HG03064 (cell line): ENCODE results near the gene TAX1BP1.

Experiments
- ATAC-seq: cut with Tn5 transposase; IDR thresholded peaks from one replicate; pipeline ENCODE4 v1.9.1; 2021; ENCODE audit warnings: low read depth; ENCODE audit not compliant: unreplicated experiment

Gene TAX1BP1

DNA sequence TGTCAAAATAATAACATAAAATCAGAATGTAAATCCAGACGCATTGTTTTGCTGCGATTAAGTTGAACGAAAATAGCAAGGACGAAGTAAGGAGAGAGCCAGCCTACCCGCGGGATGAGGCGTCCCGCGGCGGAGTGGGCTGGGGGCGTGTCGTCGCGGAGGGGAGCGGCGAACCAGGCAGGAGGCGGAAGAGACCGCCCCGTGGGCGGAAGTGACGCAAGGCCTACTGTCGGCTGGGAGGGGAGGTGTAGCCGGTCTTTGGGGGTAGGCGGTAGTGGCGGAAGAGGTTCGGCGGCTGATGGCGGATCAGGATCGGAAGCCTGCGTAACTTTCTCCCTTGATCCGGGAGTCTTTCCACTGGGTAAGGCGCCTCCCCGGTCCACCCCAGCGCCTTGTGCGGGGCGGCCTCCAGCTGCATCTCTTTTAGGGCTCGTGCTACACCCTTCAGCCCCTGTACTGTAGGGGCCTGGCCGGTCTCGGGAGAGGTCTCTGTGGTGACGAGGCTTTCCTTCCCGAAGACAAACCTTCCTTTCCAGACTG is at the start of gene TAX1BP1:
TAX1BP1 (plus strand) TSS at position 254 of the 540 bp plus-strand sequence. CDS start 8,363 bp downstream, outside the sequence.
- ATAC-seq, result peak; percentile 91

DNA sequence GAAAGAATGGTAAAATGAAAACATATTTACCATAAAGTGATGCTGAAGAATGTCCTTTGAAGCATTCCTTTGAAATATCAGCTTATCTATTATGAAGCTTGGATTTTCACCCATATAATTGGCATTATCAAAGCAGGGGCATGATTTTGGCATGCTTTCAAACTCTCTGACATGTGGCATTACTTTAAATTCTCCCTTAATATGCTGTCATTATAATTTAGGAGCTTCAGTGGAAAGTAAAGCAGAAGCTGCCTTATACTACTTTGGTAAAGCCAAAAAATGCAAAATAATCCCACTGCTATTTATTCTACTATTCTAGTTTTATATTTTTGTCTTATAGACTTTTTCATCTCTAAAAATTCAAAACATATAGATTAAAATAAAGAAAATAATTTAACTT is 49.3 kb upstream of the TAX1BP1 start:
- ATAC-seq, result no peak

DNA sequence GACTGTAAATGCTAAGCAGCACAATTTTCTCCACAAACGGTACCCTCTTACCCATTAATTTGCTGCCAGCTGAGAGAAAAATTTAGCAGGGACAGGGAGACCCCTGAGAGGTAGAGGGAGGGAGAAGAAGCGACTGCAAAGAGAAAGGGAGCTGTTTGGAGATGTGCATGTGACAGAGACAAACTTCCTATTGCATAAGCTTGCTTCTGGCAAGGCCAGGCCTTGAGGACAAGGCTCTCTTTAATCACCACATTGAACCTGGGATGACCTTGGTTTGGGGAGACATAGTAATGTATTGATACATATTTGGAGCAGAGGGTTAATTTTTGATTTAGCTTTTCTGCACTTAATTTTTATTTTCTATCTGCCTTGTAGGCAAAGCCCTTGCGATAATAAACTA is 46.2 kb upstream of the TAX1BP1 start:
- ATAC-seq, result no peak

DNA sequence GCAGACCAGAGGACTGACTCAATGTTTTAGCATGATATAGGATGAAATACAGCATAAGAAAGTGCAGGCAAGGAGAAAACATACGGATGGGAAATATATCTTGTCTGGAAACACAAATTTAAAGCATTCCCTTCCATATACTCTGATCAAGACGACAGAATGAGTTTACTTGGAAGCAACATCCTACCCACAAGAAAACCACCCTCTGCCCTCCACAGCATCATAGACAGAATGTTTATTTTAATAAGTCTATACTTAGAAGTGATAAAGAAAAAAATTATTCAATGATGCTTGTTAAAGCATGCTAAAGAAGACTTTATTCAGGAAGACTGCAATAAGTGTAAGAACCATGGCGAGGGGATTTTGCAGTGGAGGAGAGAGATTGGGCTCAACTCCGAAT is 44.9 kb upstream of the TAX1BP1 start:
- no peak for ATAC-seq

DNA sequence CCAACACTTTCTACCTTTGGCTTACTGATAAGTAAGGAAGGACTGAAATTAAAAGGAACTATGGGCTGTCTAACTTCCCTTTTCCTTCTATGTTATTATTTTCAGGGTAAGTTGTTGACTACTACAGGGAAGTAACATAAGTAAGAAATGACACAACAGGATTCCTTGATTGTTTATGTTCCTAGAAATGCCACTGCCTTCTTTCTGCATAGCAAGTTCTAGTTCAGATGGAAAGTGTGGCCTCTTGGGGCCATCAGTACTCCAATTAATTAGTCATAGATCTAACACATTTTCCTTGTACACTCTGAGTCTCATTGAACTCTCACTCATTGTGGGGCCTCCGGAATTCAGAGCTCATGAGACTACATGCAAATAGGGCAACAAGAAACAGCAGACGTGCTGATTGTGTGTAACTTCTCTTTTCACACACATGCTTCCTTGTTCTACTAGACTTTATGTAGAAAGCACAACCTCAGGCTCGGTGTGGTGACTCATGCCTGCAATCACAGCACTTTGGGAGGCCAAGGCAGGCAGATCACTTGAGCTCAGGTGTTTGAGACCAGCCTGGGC is 42.0 kb upstream of the TAX1BP1 start:
- peak; percentile 59 for ATAC-seq

DNA sequence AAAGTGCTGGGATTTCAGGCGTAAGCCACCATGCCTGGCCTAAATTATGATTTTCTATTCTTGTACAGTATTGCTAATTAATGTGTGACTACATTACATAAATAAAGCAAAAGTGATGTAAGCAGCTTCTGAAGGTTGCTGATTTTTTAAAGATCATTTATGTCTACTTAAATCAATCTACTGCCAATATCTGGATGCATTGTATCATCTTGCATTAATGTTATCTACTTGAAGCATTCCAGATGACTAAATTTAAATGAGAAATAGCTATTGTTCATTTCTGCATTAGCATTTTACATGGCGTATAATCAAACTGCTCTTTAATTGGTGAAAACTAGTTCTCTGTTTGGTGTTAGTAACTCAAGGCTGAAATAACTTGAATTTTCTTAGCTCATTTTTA is 40.2 kb upstream of the TAX1BP1 start:
- no peak for ATAC-seq

DNA sequence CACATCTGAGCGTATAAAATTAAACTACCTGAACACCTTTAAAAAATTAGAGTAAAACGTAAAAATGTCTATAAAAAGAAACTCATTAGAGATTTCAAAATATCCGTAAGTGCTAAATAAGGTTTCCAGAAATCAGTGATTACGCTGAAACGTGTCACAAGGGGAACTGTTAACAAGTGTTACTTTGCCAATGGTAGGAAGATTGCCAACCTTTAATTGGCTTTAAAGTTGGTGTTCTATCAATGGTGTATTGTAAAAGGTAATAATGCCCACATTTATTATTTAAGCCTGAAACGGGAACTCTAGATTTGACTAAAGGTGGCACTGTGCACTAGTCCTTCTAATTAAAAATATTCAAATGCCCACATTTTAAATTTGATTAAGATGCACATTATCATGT is 39.5 kb upstream of the TAX1BP1 start:
- ATAC-seq, result no peak

DNA sequence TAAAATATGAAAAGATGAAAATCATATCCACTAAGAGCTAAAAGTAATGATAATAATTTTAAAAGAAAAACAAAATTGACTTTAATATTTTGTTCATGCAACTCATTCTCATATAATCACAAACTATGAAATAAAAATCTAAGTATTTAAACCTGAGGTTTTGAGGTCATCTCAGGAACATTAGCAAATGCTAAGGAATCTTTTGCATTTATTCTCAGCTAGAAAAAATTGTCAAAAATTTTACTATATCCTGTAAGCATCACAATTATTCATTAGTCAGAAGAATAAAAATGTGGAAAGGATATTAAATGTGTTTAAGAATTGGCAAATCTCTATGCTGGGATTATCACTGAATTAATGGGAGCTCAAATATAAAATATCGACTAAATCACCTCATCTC is 36.8 kb upstream of the TAX1BP1 start:
- ATAC-seq, result no peak

DNA sequence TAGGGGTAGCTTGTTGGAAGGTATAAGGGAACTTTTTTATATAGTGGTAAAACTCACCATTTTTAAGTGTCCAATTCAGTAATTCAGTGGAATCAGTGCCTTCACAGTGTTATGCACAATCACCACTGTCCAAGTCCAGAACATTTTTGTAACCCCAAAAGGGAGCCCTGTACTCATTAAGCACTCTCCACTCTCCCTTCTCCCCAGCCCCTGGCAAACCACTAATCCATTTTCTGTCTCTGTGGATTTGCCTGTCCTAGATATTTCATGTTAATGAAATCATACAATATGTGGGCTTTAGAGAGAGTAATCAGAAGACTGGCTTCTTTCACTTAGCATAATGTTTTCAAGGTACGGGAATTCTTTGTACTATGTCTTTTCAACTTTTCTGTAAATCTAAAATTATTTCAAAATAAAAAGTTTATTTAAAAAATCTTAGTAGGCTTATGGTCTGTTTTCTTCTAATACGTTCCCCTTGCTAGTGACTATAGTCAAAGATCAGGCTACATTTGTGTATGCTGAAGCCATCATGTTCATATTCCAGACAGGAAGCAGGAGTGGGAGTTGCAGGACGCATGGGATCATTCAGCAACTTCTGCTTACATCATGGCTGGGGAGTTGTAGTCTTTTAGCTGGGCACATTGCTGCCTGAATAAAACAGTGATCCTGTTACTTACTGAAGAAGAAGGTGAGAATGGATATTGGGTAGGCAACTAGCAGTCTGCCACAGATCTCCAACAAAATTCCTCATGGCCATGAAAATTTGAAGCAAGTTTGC is 35.4 kb upstream of the TAX1BP1 start:
- ATAC-seq, result no peak

DNA sequence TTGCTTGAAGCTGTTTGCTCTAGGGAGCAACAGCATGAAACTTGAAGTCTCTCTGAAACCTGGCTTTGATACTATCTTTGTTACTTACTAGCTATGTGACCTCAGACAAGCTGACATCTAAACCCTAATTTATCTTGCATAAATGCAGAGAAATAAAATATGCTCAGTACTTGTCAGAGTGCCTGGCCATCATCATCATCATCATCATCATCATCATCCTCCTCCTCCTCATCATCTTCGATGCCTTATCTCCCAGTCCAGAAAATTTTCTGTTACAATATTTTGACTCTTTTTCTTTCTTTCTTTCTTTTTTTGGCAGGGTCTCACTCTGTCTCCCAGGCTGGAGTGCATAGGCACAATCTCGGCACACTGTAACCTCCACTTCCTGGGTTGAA is 34.8 kb upstream of the TAX1BP1 start:
- no peak for ATAC-seq

DNA sequence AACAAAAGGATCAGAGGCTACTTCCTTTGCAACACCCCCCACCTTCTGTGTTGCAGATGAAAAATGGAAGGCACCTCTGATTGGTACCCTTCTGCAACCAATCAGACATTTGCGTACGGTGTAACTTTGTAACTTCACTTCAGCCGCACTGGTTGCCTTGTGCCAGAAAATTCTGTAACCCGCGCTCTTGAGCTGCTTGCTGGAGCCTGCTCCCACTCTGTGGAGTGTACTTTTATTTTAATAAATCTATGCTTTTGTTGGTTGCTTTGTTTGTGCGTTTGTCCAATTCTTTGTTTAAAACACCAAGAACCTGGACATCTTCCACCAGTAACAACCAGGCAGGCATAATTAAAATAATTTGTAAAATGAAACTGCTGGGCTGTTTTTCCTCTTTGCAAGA is 31.5 kb upstream of the TAX1BP1 start:
- ATAC-seq, result no peak

DNA sequence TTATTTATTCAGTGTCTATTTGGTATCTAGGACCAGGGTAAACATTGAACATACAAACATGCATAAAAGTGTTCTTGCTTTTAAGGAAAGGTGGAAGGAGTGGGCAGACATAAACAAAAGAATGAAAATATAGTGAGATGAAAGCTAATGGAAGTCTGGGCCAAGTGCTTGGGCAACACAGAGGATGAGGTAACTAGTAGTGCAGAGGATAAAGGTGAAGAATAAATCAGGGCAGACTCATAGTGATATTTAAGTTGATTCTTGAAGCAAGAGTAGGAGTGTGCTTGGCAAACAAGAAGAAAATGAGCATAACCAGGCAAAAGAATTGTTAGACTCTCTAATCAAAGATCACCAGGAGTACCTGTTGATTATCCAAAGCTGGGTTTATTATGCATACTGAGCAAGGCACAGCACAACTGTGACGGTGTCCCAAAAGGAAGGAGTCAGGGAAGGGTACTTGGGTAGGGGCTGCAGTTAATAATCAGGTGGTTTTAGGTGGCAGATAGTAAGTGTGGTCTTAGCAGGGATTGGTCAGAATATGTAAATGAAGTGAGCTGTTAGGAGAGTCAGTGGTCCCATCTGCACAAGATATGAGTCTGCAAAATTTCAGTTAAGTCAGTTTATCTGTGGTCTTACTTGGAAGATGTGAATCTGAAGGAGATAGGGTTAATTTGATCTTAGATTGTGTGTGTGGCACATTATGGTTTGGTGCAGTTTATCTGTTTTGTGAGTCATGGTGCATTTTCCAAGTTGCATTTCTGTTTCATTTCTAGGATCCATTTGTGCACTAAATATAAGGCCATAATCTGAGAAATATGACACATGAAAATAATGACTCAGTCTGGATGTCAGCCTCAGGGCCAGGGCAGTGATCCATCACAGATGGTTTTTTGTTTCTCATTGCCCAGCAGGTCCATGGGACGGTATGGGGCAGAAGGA is 30.6 kb upstream of the TAX1BP1 start:
- no peak for ATAC-seq

DNA sequence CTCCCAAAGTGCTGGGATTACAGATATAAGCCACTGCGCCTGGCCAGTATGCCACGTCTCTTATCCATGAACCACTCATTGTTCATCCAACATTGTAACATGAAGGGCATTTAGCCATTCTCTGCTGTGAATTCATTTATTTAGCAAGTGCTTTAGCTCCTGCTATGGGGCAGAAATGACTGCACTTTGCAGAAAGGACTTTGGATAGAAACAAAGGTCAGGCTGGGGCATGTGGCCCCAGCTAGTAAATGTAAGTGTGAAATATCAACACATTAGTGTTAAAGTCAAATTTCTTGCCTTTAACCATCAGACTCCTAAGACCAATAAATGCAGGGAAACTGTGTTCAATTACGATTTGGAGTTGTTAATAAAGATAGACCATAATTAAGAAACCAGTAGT is 27.7 kb upstream of the TAX1BP1 start:
- no peak for ATAC-seq

DNA sequence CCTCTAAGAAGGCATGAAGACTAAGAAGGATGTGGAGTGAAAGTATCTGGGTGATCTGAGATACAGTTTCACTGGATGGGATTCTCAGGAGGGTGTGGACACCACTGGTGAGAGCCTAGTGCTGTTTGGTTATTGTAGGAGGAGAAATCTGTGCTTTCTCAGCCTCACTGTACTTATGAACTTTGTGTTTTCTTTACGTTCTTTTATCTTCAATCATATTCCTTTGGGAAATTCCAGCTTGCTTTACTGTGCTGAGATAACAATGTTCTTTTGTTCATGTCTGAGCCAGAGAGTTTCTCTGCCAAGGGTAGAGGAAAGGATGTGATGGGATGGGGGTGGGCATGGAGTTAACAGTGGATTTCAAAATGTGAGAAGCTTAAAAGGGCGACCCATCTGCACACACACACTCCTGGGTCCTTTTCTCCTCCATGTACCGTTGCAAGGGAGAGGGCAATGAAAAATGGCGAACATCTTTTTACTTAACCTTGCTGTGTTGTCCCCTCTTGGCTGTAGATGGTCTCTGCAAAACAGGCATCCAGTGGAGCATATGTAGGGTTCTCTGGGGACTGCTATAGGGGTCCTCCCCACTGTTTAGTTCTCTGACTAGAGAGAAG is 25.0 kb upstream of the TAX1BP1 start:
- no peak for ATAC-seq

DNA sequence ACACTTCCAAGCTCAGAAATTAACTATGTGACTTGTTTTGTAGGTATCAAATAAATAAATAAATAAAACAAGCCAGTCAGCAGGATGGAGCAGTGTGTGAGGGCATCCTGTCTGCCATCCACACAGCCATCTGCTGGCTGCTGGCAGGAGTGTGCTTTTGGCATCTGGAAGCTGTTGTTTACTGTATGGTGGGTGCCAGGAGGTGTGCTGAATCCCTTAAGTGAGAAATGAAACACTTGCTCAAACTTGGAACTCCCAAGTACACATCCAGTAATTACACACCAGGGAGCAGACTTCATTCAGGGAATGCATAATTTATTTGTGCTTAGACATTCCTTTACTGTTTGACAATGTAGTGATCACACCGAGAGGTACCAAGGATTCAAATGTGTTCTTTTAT is 16.9 kb upstream of the TAX1BP1 start:
- no peak for ATAC-seq

DNA sequence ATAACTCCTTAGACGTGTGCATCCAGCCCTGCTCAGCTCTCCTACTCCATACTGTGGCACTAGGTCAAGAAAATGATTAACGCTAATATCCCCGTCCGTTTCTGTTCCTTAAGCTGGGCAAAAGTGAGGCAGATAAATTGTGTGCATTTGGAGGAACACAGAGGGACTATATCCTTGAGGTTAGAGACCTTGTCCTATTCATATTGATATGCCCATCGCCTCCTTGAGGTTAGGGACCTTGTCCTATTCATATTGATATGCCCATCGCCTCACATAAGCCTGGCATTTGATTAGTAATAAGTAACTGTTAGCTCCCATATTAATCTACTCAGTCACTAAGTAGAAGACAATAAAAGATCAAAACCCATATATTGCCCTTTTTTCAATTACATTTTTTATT is 12.9 kb upstream of the TAX1BP1 start:
- no peak for ATAC-seq

DNA sequence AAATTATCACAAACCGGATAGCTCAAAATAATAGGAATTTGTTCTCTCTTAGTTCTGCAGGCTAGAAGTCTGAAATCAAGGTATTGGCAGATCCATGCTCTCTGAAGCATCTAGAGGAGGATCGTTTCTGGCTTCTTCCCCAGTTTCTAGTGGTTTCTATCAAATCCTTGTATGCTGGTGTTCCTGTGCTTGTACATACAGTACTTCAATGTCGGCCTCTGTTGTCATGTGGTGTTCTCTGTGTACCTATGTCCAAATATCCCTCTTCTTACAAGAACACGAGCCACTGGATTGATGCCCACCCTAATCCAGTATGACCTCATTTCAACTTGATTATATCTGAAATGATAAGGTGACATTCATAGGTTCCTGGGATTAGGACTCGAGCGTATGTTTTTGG is 9.8 kb upstream of the TAX1BP1 start:
- no peak for ATAC-seq

DNA sequence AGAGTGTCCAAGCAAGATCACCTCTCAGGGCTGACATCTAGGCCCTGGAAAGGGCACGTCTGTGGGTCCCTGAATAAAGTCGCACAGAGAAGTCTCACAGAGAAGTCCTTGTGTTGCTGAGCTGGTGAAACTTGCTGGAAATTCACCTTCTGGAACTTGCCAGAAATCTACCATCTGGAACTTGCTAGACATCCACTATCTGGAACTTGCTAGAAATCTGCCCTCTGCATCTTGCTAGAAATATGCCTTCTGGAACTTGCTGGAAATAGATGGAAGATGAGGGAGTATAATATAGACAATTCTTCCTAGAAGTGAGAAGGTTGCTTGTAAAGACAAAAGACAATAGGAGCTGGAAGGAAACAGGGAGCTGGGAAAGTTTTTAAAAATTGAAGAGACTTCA is 5.4 kb upstream of the TAX1BP1 start:
- no peak for ATAC-seq

DNA sequence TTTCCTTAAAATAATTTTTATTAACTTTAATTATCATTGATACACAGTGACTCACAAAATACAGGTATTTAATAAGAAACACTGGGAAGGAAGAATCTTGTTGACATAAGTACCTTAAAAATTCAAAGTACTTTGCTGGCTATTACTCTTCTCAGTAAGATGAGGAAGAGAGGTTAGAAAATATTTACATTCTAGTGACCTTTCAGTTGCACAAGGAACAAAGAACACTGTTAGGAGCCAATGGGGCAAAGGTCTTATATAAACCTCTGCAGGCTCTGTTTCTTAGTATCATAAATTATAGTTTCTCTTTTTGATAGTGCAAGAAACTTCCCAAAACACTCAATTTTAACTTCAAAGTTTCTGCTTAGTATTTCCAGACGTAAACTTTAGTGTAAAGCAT is 4.8 kb upstream of the TAX1BP1 start:
- ATAC-seq, result no peak

DNA sequence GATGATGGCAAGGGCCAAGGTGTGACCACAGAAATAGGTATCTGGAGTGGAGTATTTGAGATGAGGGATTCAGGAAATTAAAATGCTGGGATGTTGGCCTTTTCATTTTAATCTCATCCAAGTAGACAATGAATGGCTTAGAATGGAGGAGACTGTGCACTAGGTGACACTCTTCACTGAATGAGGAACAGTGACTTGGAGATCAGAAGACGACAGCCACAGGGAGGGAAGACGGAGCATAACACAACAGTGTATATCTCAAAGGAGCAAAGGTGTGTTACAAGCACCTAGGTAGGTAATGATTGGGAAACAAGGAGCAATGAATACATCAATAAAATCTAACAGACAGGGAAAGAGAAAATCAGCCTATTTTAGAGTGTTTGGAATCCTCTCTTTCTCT is 4.1 kb upstream of the TAX1BP1 start:
- no peak for ATAC-seq

DNA sequence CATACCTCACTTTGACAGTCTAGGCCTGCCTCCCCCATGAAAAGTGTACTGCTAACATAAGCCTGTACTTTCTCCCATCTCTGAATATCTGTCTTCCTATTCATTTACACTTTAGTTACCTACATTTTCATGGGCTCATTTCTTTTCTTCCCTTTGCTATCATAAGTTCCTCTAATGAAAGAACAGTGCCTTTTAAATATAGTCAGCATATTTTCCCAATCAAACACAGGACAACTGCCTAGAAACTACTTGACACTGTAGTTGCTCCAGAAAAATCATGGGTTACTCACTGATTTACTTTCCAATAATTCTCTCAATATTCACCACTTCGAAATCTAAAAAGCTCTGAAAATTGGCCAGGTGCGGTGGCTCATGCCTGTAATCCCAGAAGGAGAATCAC is 2.8 kb upstream of the TAX1BP1 start:
- ATAC-seq, result no peak
